Coronary artery (tissue), 2 donors: ENCODE measurements around the gene GPR142.

Experiments
- DNase-seq: peaks from one replicate; pipeline ENCODE4 v3.0.0-alpha.2; 2017; ENCODE audit warnings: low spot score
- H3K27ac ChIP-seq, 2 donors: fragments of 200-600 bp; sonication (generic); one replicate each; pipeline ENCODE4 v1.5.1; 2016 to 2019
- H3K4me3 ChIP-seq: fragments of 200-600 bp; sonication (generic); 2 replicates; pipeline ENCODE4 v1.5.1; 2016; ENCODE audit warnings: mild to moderate bottlenecking, moderate library complexity
- CTCF ChIP-seq: fragments of 200-600 bp; sonication (generic); IDR thresholded peaks from one replicate; pipeline ENCODE4 v1.5.1; 2019; ENCODE audit warnings: antibody characterized with exemption

Gene GPR142

GRCh38 chr17:74379495-74380085 lies 12.3 kb downstream of the GPR142 start:
- Histone ChIP-seq H3K27ac (peak overlapping the region; percentile 66 to 74), H3K4me3 (peak overlapping the region; percentile 62)
- peak; percentile 97 for TF ChIP-seq CTCF
- peak; percentile 92 for DNase-seq

- Histone ChIP-seq H3K4me3 (peak overlapping the region; percentile 62), H3K27ac (peak overlapping the region; percentile 66 to 74)
- no peak for TF ChIP-seq CTCF
- DNase-seq: no peak
Observed at GRCh38 chr17:74380086-74380958, 13.0 kb downstream of the GPR142 start.

- H3K4me3 ChIP-seq: no peak overlapping the region
- TF ChIP-seq CTCF: no peak
- H3K27ac ChIP-seq: peak overlapping the region; percentile 66 to 74
- DNase-seq: no peak
Observed at GRCh38 chr17:74380959-74381808, 13.9 kb downstream of the GPR142 start.

- no peak for DNase-seq
- TF ChIP-seq CTCF: no peak
- Histone ChIP-seq H3K4me3 (no peak overlapping the region), H3K27ac (no peak overlapping the region)
Observed at GRCh38 chr17:74383141-74383540, 15.8 kb downstream of the GPR142 start.

- no peak for TF ChIP-seq CTCF
- H3K4me3 ChIP-seq: no peak overlapping the region
Observed at GRCh38 chr17:74385201-74385600, 17.9 kb downstream of the GPR142 start.

GRCh38 chr17:74386386-74386785 lies 19.1 kb downstream of the GPR142 start:
- Histone ChIP-seq H3K27ac (peak overlapping the region; percentile 26 to 32), H3K4me3 (no peak overlapping the region)
- DNase-seq: no peak
- no peak for TF ChIP-seq CTCF

More at GRCh38 chr17:74385201-74385600, 17.9 kb downstream of the GPR142 start:
- no peak overlapping the region for H3K27ac ChIP-seq
- DNase-seq: no peak
